ENCODE results near the gene NEK7.

GRCh38 chr1:198255784-198256183, 99.0 kb downstream of the NEK7 start:
- no peak for TF ChIP-seq EZH2phosphoT487 (IDR thresholded peaks at IDR 0.05)
- TF ChIP-seq, protein P1, sequence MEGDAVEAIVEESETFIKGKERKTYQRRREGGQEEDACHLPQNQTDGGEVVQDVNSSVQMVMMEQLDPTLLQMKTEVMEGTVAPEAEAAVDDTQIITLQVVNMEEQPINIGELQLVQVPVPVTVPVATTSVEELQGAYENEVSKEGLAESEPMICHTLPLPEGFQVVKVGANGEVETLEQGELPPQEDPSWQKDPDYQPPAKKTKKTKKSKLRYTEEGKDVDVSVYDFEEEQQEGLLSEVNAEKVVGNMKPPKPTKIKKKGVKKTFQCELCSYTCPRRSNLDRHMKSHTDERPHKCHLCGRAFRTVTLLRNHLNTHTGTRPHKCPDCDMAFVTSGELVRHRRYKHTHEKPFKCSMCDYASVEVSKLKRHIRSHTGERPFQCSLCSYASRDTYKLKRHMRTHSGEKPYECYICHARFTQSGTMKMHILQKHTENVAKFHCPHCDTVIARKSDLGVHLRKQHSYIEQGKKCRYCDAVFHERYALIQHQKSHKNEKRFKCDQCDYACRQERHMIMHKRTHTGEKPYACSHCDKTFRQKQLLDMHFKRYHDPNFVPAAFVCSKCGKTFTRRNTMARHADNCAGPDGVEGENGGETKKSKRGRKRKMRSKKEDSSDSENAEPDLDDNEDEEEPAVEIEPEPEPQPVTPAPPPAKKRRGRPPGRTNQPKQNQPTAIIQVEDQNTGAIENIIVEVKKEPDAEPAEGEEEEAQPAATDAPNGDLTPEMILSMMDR (IDR thresholded peaks at IDR 0.05), result no peak
- TF ChIP-seq EZH2 (IDR thresholded peaks at IDR 0.05), result no peak
